GM21576 (cell line): ENCODE results near the gene SLC6A7.

ENCODE experiments used
- ATAC-seq: cut with Tn5 transposase; IDR thresholded peaks from one replicate; pipeline ENCODE4 v1.9.1; 2021; ENCODE audit warnings: mild to moderate bottlenecking, moderate library complexity; ENCODE audit not compliant: unreplicated experiment

Gene SLC6A7

DNA sequence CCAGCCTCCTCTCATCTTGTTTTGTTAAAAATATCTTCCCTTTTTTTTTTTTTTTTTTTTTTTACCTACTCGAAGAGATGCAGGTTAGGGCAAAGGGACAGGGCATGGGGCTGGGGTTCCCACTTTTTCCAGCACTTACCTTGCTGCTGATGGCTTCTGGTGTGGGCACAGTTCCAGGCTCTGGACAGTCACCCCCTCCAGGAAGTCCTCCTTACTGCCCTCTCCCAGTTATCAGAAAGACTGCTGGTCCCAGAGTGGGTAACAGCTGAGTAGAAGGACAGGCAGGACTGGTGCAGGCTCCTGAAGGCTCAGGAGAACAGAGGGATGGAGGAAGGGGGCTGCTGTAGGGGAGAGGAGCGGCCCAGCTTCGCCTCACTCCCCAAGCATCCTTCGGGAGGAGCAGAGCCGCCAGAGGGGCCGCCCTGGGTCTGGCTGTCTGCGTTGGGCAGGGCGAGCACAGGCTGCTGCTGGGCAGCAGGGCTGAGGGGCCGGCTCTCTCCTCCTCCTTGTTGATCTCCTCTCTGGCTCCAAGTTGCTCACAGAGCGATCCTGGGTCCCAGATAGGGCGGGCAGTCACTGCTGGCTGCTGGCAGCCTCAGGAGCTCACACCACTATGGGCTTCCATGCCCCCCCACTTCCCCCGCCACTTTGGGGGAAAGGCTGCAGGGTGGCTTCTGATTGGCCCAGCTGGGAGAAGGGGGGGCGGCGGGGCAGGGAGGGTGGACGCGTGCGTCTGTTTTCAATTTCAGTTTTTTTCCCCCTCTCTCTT is 34.4 kb upstream of the SLC6A7 start, which contains the start of gene PDGFRB:
PDGFRB (minus strand) TSS at position 588 of the 769 bp plus-strand sequence. CDS start 18,798 bp downstream, outside the sequence.
- peak; percentile 43 for ATAC-seq

DNA sequence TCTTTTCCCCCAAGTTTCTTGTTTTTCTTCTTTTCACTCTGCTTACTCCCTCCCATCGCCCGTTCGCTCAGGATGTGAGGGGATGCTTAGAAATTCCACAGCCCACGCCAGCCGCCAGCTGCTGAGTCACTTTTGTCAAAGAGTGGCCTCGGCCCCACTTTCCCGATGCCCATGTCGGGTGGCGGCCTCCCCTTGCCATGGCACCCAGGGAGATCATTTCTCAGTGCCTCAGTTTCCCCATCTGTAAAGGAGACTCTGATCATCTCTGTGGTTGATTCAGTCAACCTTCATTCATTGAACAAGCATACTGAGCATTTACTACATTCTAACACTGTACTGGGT is 33.9 kb upstream of the SLC6A7 start:
- ATAC-seq: no peak

GRCh38 chr5:150156540-150156939 is 33.3 kb upstream of the SLC6A7 start:
- ATAC-seq: no peak

GRCh38 chr5:150157168-150157567 is 32.7 kb upstream of the SLC6A7 start:
- no peak for ATAC-seq

GRCh38 chr5:150158170-150158949 is 31.5 kb upstream of the SLC6A7 start:
- no peak for ATAC-seq

- ATAC-seq: no peak
Measured at GRCh38 chr5:150159031-150159430, 30.8 kb upstream of the SLC6A7 start.

DNA sequence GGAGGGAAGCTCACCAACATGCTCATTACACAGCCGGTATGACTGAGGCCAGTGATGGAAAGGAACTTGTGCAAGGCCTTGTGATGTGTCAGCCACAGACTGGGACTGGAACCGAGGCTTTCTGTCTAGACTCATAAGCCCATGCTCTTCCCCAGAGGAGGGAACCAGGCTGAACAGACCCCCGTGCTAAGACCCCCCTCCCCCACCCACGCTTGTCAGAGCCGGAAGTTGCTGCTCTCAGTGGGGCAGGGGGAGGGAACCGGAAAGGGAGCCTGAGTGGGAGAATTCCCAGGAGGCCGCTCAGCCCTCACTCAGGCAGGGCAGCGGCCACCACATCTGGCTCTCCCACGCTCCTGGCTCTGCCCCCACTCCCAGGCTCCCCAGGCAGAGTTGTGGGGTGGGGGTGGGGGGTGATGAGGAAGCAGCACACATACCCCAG is 30.1 kb upstream of the SLC6A7 start:
- ATAC-seq: no peak

GRCh38 chr5:150160448-150161081 is 29.3 kb upstream of the SLC6A7 start:
- ATAC-seq: no peak

DNA sequence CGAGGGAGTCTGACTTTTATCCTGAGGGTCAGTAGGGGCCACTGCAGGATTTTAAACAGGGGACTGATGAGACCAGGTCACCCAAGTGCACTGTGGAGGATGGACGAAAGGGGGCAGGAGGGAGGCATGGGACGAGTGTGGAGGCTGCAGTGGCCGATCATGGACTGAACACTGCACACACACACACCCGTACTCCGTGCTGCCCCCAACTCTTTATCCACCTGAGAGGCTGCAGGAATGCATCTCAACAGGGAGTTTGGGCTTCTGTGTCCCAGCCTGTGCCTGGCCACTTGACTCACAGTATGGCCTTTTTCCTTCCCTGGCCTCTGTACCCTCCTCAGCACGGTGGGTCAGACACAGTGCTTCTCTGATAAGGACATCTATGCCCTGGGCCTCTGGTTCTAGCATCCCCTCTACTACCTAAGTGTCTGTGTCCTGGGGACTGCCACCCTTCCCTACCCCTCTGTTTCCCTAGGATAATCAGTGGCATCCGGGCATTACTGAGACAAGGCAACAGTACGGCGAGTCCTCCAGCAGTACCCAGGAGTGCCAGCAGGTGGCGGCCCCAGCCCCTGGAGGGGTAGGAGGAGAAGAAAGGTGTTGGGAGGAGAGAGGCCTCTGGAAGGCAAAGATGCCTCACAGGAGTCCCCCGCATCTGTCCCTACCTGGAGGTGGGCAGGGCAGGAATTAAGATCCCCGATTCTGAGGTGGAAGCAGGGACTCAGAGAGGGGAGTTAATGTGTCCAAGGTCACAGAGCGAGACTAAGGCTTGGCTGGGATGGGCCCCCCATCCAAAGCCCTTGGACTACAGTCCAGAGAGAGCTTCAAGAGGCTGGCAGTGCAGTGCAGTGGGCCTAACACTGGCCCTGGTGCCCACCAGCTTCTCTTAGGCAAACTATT is 28.4 kb upstream of the SLC6A7 start:
- no peak for ATAC-seq

- no peak for ATAC-seq
Measured at GRCh38 chr5:150162142-150162513, 27.7 kb upstream of the SLC6A7 start.

GRCh38 chr5:150163035-150163434 is 26.8 kb upstream of the SLC6A7 start:
- no peak for ATAC-seq

GRCh38 chr5:150163547-150164059 is 26.3 kb upstream of the SLC6A7 start:
- no peak for ATAC-seq

DNA sequence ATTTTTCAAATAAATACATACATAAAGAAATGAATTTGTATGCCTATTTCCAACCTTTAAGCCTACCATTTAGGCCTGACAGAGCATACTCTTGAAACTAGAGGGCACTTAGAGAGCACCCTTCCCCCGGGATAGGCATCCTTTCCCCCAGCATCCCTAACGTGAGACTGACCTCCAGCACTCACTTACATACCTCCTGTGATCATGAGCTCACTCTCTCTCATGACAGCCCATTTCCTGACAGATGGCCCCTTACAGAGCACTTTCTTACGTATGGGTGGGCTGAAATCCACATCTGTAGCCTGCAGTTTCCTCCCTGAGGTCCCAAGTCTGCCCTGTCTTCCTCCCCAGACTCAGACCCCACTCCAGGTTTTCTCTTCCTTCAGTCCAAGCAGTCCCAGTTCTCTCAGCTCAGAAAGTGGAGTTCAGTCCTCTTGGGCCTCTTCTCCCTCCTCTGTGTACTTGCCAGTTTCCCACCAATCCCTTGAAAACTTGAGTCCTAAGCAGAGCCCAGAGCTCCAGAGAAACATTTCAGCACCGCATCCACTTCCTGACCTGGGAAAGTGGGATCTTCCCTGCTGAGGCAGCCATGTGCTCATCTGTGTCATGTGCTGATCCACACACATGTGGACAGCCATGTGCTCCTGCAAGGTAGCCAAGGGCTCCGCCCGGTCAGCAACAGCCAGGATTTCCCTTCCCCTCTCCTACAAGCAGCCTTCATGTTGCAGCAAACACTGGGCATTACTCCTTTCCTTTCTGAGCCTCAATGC is 25.5 kb upstream of the SLC6A7 start:
- ATAC-seq: no peak

DNA sequence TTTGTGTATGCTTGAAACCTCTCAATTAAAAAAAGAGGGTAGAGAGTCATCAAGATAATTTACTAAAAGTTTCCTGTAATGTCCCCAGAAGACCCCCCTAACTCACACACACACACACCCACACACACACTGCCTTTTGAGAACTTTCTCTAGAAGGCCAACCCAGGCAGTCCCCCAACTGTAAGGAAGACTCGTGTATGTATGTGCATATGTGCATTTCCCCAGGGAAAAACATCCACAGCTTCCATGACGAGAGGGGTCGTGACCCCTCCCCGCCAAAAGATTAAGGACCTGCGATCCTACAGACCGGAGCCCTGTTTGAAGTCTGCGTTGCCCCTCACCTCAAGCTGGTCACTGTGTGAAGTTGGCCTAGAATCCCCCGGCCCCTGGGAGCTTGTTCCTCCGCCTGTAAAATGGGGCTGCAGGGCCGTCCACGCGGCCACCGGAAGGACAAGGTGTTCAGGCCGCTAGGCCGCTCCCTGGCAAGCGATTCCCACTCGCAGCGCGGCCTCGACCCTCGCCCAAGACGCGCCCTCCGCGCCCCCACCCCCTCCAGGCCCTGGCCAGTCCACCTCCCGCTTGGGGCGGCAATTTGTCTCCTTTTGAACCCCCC is 23.7 kb upstream of the SLC6A7 start:
- no peak for ATAC-seq

DNA sequence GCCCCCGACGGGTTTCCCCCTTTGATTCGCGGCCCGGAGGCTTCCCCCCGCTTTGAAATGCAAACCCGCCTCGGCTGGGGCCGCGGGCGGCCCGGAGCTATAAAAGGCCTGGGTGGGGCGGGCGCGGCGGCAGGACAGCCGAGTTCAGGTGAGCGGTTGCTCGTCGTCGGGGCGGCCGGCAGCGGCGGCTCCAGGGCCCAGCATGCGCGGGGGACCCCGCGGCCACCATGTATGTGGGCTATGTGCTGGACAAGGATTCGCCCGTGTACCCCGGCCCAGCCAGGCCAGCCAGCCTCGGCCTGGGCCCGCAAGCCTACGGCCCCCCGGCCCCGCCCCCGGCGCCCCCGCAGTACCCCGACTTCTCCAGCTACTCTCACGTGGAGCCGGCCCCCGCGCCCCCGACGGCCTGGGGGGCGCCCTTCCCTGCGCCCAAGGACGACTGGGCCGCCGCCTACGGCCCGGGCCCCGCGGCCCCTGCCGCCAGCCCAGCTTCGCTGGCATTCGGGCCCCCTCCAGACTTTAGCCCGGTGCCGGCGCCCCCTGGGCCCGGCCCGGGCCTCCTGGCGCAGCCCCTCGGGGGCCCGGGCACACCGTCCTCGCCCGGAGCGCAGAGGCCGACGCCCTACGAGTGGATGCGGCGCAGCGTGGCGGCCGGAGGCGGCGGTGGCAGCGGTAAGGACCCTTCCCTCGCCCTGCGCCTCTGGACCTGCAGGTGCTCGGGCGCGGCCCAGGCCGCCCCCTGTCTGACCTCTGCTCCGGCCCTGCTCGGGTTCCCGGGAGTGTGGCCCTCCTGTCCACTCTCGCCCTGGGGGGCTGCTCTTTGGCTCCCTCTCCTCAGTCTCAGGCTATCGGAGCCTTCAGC is 23.0 kb upstream of the SLC6A7 start, which contains the start of gene CDX1:
CDX1 (plus strand) TSS at position 129 of the 862 bp plus-strand sequence; CDS start at position 228, 99 bp downstream.
- ATAC-seq: no peak

DNA sequence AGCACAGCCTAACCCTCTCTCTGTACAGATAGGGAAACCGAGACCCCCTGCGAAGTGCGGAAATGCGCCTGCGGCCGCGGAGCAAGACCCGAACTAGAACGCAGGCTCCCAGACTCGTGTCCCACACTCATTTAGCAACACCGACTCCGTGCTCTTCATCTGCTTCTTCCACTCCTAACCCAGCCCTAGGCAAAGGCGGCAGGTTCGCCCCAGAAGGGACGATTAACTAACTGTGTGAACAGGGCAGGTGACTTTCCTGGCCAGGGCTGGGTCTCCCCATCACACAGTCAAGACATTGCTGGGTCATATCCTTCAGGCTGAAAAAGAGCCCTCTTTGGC is 22.4 kb upstream of the SLC6A7 start:
- ATAC-seq: no peak

DNA sequence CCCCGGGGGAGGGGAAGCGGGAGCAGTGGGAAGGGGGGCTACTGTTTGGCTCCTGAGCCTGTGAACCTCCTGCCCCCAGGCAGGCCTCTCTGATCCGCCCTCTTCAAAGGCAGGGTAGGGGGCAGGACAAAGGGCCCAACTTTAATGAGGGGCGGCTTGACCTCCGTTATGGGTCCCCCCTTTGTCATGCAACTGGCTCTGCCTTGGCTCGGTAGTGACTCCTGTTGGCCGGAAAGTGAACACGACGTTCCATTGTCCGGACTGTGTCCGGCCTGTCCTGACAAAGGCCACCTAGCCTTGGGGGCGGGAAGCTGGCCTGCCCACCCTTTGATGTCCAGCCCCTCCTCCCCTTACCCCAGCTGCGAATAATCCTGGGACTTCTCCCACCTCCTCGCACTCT is 22.0 kb upstream of the SLC6A7 start:
- no peak for ATAC-seq

GRCh38 chr5:150168864-150169263 is 21.0 kb upstream of the SLC6A7 start:
- ATAC-seq: no peak
